HepG2 (cell line): ENCODE results near the gene CAMK2N2. TPM values are rescaled to one million over a fixed set of nuclear protein-coding genes. Genes with fewer than 3 reads are reported as not detected.
A peak's percentile ranks its signal among the peaks of the same experiment; 100 is the strongest.

Experiments
- ATAC-seq: fragments of 200-7000 bp; cut with Tn5 transposase; 3 replicates; pipeline ENCODE4 v1.9.1; 2020; ENCODE audit warnings: mild to moderate bottlenecking, moderate library complexity
- BruUV-seq: library from RNA; stranded (reverse); fragments of 400-500 nt; replicated peaks from 2 replicates; lab custom pipeline; 2021; lab: Mats Ljungman, UMichigan
- CTCF ChIA-PET: fragments of 300-600 bp; formaldehyde crosslinking; extraction: SDS; loops from one replicate; lab custom pipeline; 2021; ENCODE audit warnings: low total read pairs, inconsistent platforms, low intra/inter-chr PET ratio; lab: Yijun Ruan, JAX
- POLR2A ChIA-PET: fragments of 350-600 bp; sonication (Branson Sonifier 250); formaldehyde crosslinking; loops from one replicate; lab custom pipeline; 2020; ENCODE audit warnings: antibody characterized with exemption, inconsistent platforms; lab: Yijun Ruan, JAX
- DNase-seq: peaks from one replicate; pipeline ENCODE4 v3.0.0-alpha.2; 2015; ENCODE audit warnings: low spot score
- FAIRE-seq: peaks from 3 replicates; lab custom pipeline; 2011; peaks lifted over from hg19 to GRCh38; lab: Jason Lieb, UNC
- H2AFZ ChIP-seq: one replicate; pipeline ENCODE4 v1.6.1; 2011; ENCODE audit warnings: low read length, inconsistent platforms
- H3K27ac ChIP-seq: fragments of 300-600 bp; 3 replicates; pipeline ENCODE4 v1.8.0; 2011; ENCODE audit warnings: mixed run types, mild to moderate bottlenecking, mixed read lengths, low read length, inconsistent platforms; ENCODE audit not compliant: insufficient read depth; ENCODE audit errors: extremely low read length
- H3K27me3 ChIP-seq, 2 experiments: fragments of 200-600 bp in 1 of 2; 2 replicates in 1 of 2; 3 replicates in 1 of 2; pipeline versions ENCODE4 v1.6.0 to v1.8.0; 2011; ENCODE audit warnings: low read length in 2 of 2, mild to moderate bottlenecking in 2 of 2, moderate library complexity in 2 of 2, inconsistent platforms in 1 of 2; ENCODE audit not compliant: insufficient read depth in 2 of 2, control insufficient read depth in 1 of 2
- H3K36me3 ChIP-seq, 2 experiments: fragments of 200-600 bp in 1 of 2; replicated peaks in 1 of 2; 2 replicates in 1 of 2; 3 replicates in 1 of 2; pipeline versions ENCODE4 v1.5.1 to v1.8.0; 2011; ENCODE audit warnings: low read length in 2 of 2, inconsistent platforms in 1 of 2; ENCODE audit not compliant: insufficient read depth in 2 of 2, control insufficient read depth in 1 of 2
- H3K4me1 ChIP-seq: 2 replicates; pipeline ENCODE4 v1.5.1; 2012; ENCODE audit warnings: low read length, inconsistent platforms; ENCODE audit not compliant: insufficient read depth
- H3K4me2 ChIP-seq: 2 replicates; pipeline ENCODE4 v1.6.0; 2011; ENCODE audit warnings: low read depth, low read length, inconsistent platforms
- H3K4me3 ChIP-seq, 3 experiments: fragments of 200-600 bp in 1 of 3; sonication (generic), shearing (Covaris generic) in 1 of 3; replicated peaks in 1 of 3; 2 replicates each; pipeline ENCODE4 v1.5.1; 2011 to 2016; ENCODE audit warnings: low read length in 3 of 3, inconsistent platforms in 2 of 3, low read depth in 2 of 3, mild to moderate bottlenecking in 2 of 3, control low read depth in 1 of 3, mixed read lengths in 1 of 3; ENCODE audit not compliant: insufficient read depth in 1 of 3
- H3K79me2 ChIP-seq: one replicate; pipeline ENCODE4 v1.6.1; 2011; ENCODE audit warnings: low read length, inconsistent platforms; ENCODE audit not compliant: insufficient read depth
- H3K9ac ChIP-seq: 2 replicates; pipeline ENCODE4 v1.6.0; 2011; ENCODE audit warnings: mild to moderate bottlenecking, low read depth, low read length, inconsistent platforms; ENCODE audit not compliant: insufficient read depth
- H3K9me3 ChIP-seq: 2 replicates; pipeline ENCODE4 v1.5.1; 2012; ENCODE audit warnings: mild to moderate bottlenecking, low read length
- H4K20me1 ChIP-seq: 2 replicates; pipeline ENCODE4 v1.6.0; 2011; ENCODE audit warnings: inconsistent platforms, mild to moderate bottlenecking, low read length, moderate library complexity; ENCODE audit not compliant: insufficient read depth
- ZNF251 ChIP-seq: sonication (generic); formaldehyde crosslinking; IDR thresholded peaks from 2 replicates; pipeline ENCODE4 v1.9.0; 2021; ENCODE audit warnings: mild to moderate bottlenecking, missing genetic modification reagents
- ZZZ3 ChIP-seq: sonication (generic); formaldehyde crosslinking; IDR thresholded peaks from 2 replicates; pipeline ENCODE4 v1.4.0; 2020; ENCODE audit warnings: missing genetic modification reagents, mild to moderate bottlenecking, borderline replicate concordance
- WGBS: methylation state at CpG from one replicate; pipeline ENCODE4 v1.1.6; 2017; ENCODE audit warnings: low lambda C conversion rate; 5-methylcytosine and 5-hydroxymethylcytosine counted together
- in situ Hi-C: cut with HindIII; loops from 2 replicates; pipeline ENCODE4 v1.10.0; 2017; ENCODE audit warnings: low pct_unique_long_range_greater_than_20kb; ENCODE audit not compliant: extremely low pct_ligation_motif_present
- intact Hi-C: fragments of 100-400 bp; cut with micrococcal nuclease; formaldehyde crosslinking; loops from one replicate; pipeline ENCODE4 v1.10.0; 2022; ENCODE audit not compliant: unreplicated experiment
- polyA plus RNA-seq, 8 experiments: library from polyadenylated mRNA; depleted of rRNA in 3 of 8; stranded (reverse) in 7 of 8; unstranded in 1 of 8; fragments of >200 nt; fragmentation: Illumina TruSeq in 4 of 8; extraction: Trizol in 4 of 8; gene quantifications; 2 replicates each; pipeline versions ENCODE4 v1.2.1 to v1.2.3, GENCODE V29; 2011 to 2016; ENCODE audit warnings: low read depth in 4 of 8, missing spikeins in 1 of 8, mixed read lengths in 1 of 8; ENCODE audit not compliant: insufficient read depth in 1 of 8
- total RNA-seq, 5 experiments: library from RNA; depleted of rRNA; stranded (reverse); fragments of >200 nt; fragmentation: Illumina TruSeq; extraction: Trizol; gene quantifications; 2 replicates each; pipeline ENCODE4 v1.2.3, GENCODE V29; 2016; ENCODE audit warnings: low read depth in 1 of 5
- TF ChIP-seq, protein P1 (sequence below), 2 experiments: sonication (generic) in 1 of 2; formaldehyde crosslinking in 1 of 2; IDR thresholded peaks; 2 replicates each; pipeline versions ENCODE4 v1.6.1 to v1.9.0; 2014 to 2022; ENCODE audit warnings: antibody characterized with exemption in 1 of 2, borderline replicate concordance in 1 of 2, inconsistent platforms in 1 of 2, low read depth in 1 of 2, missing genetic modification reagents in 1 of 2
- TF ChIP-seq, protein P2 (sequence below), 2 experiments: sonication (generic) in 1 of 2; formaldehyde crosslinking in 1 of 2; IDR thresholded peaks; 2 replicates each; pipeline versions ENCODE4 v1.5.1 to v1.6.1; 2011 to 2020; ENCODE audit warnings: borderline replicate concordance in 1 of 2, low read depth in 1 of 2, low read length in 1 of 2, mild to moderate bottlenecking in 1 of 2, missing genetic modification reagents in 1 of 2, moderate library complexity in 1 of 2

Gene CAMK2N2
- total and polyA plus RNA-seq, 2 of the 13 experiments (the other 11 are each of a cell fraction or from before 2014, with no cell fraction given): 0.12 to 0.27 TPM

DNA sequence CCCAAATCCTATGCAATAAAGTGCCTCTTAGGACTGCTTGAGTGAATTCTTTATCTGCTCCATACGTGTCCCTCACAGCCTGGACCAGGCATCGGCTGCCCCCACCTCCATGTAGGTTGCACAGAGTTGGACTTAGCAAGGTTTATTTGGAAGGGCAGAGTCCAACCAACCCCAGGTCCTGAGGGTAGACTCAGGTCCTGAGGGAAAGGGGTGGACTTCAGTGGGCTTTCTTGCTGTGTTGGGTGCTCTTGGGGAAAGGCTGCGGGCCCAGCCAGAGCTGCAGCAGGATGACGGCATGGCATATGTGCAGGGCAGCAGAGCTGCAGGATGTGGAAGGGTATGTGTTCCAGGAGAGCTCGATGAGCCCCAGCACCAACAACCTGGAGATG lies 19.1 kb downstream of the CAMK2N2 start:
- no peaks in the 10 kb centered on the region for H3K79me2 ChIP-seq
- H3K36me3 ChIP-seq: peaks cover 16 to 32% of the 10 kb centered on the region in 2 experiments
- 61% methylated on average over 4 of the region's 5 CpGs for WGBS
- CTCF ChIA-PET: interaction anchor here (1.1 to 1.6 kb wide), 3 partner anchors 13 to 202 kb away, joined by 4 to 13 read pairs (median 8); partner anchors contain the start of gene VWA5B2
- peak; percentile 17 for ATAC-seq
- H3K4me2 ChIP-seq: no peak overlapping the region
- no peak for FAIRE-seq
- H3K4me3 ChIP-seq: peak overlapping the region in 1 of 3 experiments; percentile 2; a peak in 1 of 6 replicates
- TF ChIP-seq ZZZ3 (CRISPR knock-in tag) (no peak), ZNF251 (CRISPR knock-in tag) (no peak)
- TF ChIP-seq, protein P1, sequence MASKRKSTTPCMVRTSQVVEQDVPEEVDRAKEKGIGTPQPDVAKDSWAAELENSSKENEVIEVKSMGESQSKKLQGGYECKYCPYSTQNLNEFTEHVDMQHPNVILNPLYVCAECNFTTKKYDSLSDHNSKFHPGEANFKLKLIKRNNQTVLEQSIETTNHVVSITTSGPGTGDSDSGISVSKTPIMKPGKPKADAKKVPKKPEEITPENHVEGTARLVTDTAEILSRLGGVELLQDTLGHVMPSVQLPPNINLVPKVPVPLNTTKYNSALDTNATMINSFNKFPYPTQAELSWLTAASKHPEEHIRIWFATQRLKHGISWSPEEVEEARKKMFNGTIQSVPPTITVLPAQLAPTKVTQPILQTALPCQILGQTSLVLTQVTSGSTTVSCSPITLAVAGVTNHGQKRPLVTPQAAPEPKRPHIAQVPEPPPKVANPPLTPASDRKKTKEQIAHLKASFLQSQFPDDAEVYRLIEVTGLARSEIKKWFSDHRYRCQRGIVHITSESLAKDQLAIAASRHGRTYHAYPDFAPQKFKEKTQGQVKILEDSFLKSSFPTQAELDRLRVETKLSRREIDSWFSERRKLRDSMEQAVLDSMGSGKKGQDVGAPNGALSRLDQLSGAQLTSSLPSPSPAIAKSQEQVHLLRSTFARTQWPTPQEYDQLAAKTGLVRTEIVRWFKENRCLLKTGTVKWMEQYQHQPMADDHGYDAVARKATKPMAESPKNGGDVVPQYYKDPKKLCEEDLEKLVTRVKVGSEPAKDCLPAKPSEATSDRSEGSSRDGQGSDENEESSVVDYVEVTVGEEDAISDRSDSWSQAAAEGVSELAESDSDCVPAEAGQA (IDR thresholded peaks at IDR 0.05; ENCODE audit: low read depth): no peak
- TF ChIP-seq, protein P1 (CRISPR knock-in tag; IDR thresholded peaks at IDR 0.05; ENCODE audit: borderline replicate concordance): no peak
- TF ChIP-seq, protein P2, sequence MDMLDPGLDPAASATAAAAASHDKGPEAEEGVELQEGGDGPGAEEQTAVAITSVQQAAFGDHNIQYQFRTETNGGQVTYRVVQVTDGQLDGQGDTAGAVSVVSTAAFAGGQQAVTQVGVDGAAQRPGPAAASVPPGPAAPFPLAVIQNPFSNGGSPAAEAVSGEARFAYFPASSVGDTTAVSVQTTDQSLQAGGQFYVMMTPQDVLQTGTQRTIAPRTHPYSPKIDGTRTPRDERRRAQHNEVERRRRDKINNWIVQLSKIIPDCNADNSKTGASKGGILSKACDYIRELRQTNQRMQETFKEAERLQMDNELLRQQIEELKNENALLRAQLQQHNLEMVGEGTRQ (IDR thresholded peaks at IDR 0.05; ENCODE audit: low read depth, low read length): no peak
- TF ChIP-seq, protein P2 (CRISPR knock-in tag; IDR thresholded peaks at IDR 0.05; ENCODE audit: borderline replicate concordance): 0 out of 2 replicates have a peak, but pooled peaks have one; percentile 11
- H3K9ac ChIP-seq: no peak overlapping the region
- no TSS peak for BruUV-seq
- intact Hi-C loops: loop anchor here (1.0 to 10.0 kb wide), 3 partner anchors 97 to 345 kb away; partner anchors contain the start of gene ABCC5
- H3K27me3 ChIP-seq: peaks cover 0 to 18% of the 10 kb centered on the region in 2 experiments; a peak in 3 of 5 replicates
- H3K4me1 ChIP-seq: peaks cover 31% of the 10 kb centered on the region
- H3K9me3 ChIP-seq: no peaks in the 10 kb centered on the region
- H4K20me1 ChIP-seq: peaks cover 4% of the 10 kb centered on the region
- in situ Hi-C loops: no loop called here
- H3K27ac ChIP-seq: peak overlapping the region; percentile 24
- POLR2A ChIA-PET: interaction anchor here (0.7 to 1.4 kb wide), 10 partner anchors 10 to 120 kb away, joined by 3 to 8 read pairs (median 4); partner anchors contain the start of genes EIF2B5 and VWA5B2
- DNase-seq: no peak
- H2AFZ ChIP-seq: no peak overlapping the region
